Measurements from ENCODE around the gene EFCAB11.

EFCAB11 gene

GRCh38 chr14:89833661-89834060, 120.9 kb downstream of the EFCAB11 start:
- Mint-ChIP-seq H3K27ac (no peak overlapping the region), H3K36me3 (ENCODE audit: low read depth) (peaks cover 21% of the 10 kb centered on the region), H3K4me3 (no peak overlapping the region), H3K9me3 (peaks cover 9% of the 10 kb centered on the region), H3K27me3 (ENCODE audit: low read depth, poor library complexity) (peaks cover 3% of the 10 kb centered on the region), H3K4me1 (peaks cover 13% of the 10 kb centered on the region)
- no peak for DNase-seq
- no peak for TF ChIP-seq CTCF (IDR thresholded peaks at IDR 0.05)

GRCh38 chr14:89833120-89833532, 121.4 kb downstream of the EFCAB11 start:
- no peak for TF ChIP-seq CTCF (IDR thresholded peaks at IDR 0.05)
- Mint-ChIP-seq H3K4me3 (no peak overlapping the region), H3K36me3 (ENCODE audit: low read depth) (peaks cover 17% of the 10 kb centered on the region), H3K27me3 (ENCODE audit: low read depth, poor library complexity) (peaks cover 3% of the 10 kb centered on the region), H3K27ac (no peak overlapping the region), H3K4me1 (peaks cover 13% of the 10 kb centered on the region), H3K9me3 (peaks cover 6% of the 10 kb centered on the region)
- no peak for DNase-seq

- H3K36me3 Mint-ChIP-seq (ENCODE audit: low read depth) = peaks cover 18% of the 10 kb centered on the region
- DNase-seq = no peak
- H3K4me3 Mint-ChIP-seq = no peak overlapping the region
- H3K4me1 Mint-ChIP-seq = no peaks in the 10 kb centered on the region
- H3K27ac Mint-ChIP-seq = no peak overlapping the region
- TF ChIP-seq CTCF (IDR thresholded peaks at IDR 0.05) = no peak
- peaks cover 9% of the 10 kb centered on the region for H3K27me3 Mint-ChIP-seq (ENCODE audit: low read depth, poor library complexity)
- H3K9me3 Mint-ChIP-seq = peaks cover 13% of the 10 kb centered on the region
Measured at GRCh38 chr14:89828471-89829165, 125.9 kb downstream of the EFCAB11 start.

GRCh38 chr14:89827265-89827664, 127.3 kb downstream of the EFCAB11 start:
- DNase-seq = no peak
- H3K27ac Mint-ChIP-seq = no peak overlapping the region
- H3K27me3 Mint-ChIP-seq (ENCODE audit: low read depth, poor library complexity) = peaks cover 6% of the 10 kb centered on the region
- peaks cover 28% of the 10 kb centered on the region for H3K36me3 Mint-ChIP-seq (ENCODE audit: low read depth)
- no peak overlapping the region for H3K4me3 Mint-ChIP-seq
- no peaks in the 10 kb centered on the region for H3K4me1 Mint-ChIP-seq
- TF ChIP-seq CTCF (IDR thresholded peaks at IDR 0.05) = no peak
- H3K9me3 Mint-ChIP-seq = peaks cover 26% of the 10 kb centered on the region

GRCh38 chr14:89826596-89826995, 127.9 kb downstream of the EFCAB11 start:
- DNase-seq = no peak
- Mint-ChIP-seq H3K4me3 (no peak overlapping the region), H3K9me3 (peaks cover 26% of the 10 kb centered on the region), H3K4me1 (no peaks in the 10 kb centered on the region), H3K27me3 (ENCODE audit: low read depth, poor library complexity) (peaks cover 6% of the 10 kb centered on the region), H3K36me3 (ENCODE audit: low read depth) (peaks cover 28% of the 10 kb centered on the region), H3K27ac (no peak overlapping the region)
- no peak for TF ChIP-seq CTCF (IDR thresholded peaks at IDR 0.05)

- no peak for TF ChIP-seq CTCF (IDR thresholded peaks at IDR 0.05)
- H3K4me1 Mint-ChIP-seq = no peaks in the 10 kb centered on the region
- H3K27ac Mint-ChIP-seq = no peak overlapping the region
Measured at GRCh38 chr14:89823743-89824142, 130.8 kb downstream of the EFCAB11 start.

More at GRCh38 chr14:89823743-89824142, 130.8 kb downstream of the EFCAB11 start:
- Mint-ChIP-seq H3K36me3 (ENCODE audit: low read depth) (peaks cover 28% of the 10 kb centered on the region), H3K9me3 (peaks cover 26% of the 10 kb centered on the region), H3K27me3 (ENCODE audit: low read depth, poor library complexity) (peaks cover 10% of the 10 kb centered on the region), H3K4me3 (no peak overlapping the region)
- no peak for DNase-seq
